GM19468 (cell line): ENCODE results near the gene NCAM1.

Experiments used
- ATAC-seq: cut with Tn5 transposase; IDR thresholded peaks from one replicate; pipeline ENCODE4 v1.9.1; 2021; ENCODE audit warnings: mild to moderate bottlenecking, moderate library complexity, moderate number of reproducible peaks; ENCODE audit not compliant: unreplicated experiment; ENCODE audit errors: extremely low read depth

Gene NCAM1

GRCh38 chr11:113193016-113193415 is 231.8 kb downstream of the NCAM1 start:
- no peak for ATAC-seq

DNA sequence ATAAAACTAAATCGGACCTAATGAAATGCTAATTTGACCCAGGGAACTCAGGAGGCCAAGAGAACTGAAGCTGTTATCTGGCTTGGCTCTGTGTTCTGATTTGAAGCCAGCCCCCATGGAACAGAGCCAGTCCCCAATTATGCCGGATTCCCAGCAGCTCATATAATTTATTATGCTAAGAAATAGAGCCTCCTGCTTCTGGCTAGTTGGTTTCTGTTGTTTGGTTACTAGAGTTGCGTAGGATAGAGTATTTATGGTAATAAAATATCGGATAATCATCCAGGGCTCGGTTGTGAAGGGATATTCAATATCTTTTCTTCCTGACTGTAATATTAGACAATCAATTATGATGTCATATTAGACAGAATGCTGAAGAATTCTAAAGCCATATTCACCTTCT is 232.7 kb downstream of the NCAM1 start:
- ATAC-seq: no peak

DNA sequence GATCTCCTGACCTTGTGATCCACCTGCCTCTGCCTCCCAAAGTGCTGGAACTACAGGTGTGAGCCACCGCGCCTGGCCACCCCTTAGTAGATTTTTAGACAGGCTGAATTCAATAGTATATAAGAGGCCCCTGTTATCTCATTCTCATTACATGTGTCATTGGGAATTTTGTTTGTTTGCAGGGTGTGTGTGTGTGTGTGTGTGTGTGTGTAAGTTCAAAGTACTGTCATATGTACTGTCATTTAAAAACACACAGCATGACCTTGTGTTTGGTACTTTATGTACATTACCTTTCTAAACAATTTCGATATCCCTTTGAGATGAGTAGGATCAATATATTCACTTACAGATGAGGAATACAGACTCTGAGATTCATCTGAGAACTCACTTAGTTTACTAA is 234.5 kb downstream of the NCAM1 start:
- no peak for ATAC-seq

- ATAC-seq: no peak
Measured at GRCh38 chr11:113197446-113197845, 236.2 kb downstream of the NCAM1 start.

GRCh38 chr11:113198972-113199661 is 237.9 kb downstream of the NCAM1 start:
- no peak for ATAC-seq

DNA sequence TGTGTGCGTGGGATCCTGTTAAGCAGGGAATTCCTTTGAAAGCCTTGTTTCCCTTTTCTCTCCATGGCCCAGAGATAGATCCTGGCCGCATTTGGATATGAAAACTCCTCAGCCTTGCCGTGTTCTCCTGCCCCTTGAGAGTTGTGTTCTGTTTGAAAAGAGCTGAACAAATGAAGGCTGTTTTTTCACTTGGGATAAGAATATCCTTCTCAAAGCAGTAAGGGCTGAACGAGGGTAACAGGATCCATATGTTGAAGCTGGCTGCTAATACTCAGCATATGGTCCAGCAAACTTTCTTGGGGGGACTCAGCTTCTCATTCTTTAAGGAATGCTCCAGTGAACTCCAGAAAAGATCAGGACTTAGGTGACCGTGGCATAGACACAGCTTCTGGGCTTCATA is 238.6 kb downstream of the NCAM1 start:
- no peak for ATAC-seq

GRCh38 chr11:113201054-113201818 is 240.0 kb downstream of the NCAM1 start:
- no peak for ATAC-seq

- ATAC-seq: no peak
Measured at GRCh38 chr11:113202431-113202830, 241.2 kb downstream of the NCAM1 start.

- ATAC-seq: no peak
Measured at GRCh38 chr11:113203141-113203753, 242.0 kb downstream of the NCAM1 start.

DNA sequence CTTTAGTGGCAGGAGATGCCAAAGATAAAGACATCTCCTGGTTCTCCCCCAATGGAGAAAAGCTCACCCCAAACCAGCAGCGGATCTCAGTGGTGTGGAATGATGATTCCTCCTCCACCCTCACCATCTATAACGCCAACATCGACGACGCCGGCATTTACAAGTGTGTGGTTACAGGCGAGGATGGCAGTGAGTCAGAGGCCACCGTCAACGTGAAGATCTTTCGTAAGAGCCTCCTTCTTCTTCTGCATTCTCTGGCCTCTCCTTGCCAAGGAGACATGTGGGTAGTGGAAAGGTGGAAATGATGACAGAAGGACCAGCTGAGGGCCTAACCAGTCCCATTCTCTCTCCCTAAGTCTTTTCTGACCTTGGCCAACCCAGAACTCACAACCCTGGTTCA is 243.1 kb downstream of the NCAM1 start:
- no peak for ATAC-seq

GRCh38 chr11:113213549-113213948 is 252.3 kb downstream of the NCAM1 start:
- ATAC-seq: no peak

GRCh38 chr11:113222241-113222640 is 261.0 kb downstream of the NCAM1 start:
- no peak for ATAC-seq

- no peak for ATAC-seq
Measured at GRCh38 chr11:113234888-113235287, 273.7 kb downstream of the NCAM1 start.

- no peak for ATAC-seq
Measured at GRCh38 chr11:113237261-113237660, 276.0 kb downstream of the NCAM1 start.

DNA sequence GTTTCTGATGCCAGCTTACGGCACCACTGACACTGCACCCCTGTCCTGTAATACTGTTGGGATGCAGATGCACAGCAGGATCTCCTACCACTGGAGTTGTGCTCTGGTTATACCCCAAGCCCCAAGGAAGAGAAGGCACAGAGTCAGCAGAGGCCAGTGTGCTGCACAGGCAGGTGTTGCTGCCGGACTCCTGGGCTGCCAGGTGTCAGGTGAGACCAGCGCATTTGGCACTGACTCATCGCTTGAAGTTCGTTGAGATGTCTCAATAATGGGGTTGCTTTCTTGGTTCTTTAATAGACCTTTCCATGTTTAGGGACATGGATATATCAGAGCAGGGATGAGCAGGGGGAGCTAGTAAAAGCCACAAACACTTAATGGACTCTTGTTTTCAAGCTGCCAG is 277.5 kb downstream of the NCAM1 start:
- no peak for ATAC-seq

- ATAC-seq: no peak
Measured at GRCh38 chr11:113240389-113240788, 279.2 kb downstream of the NCAM1 start.

- ATAC-seq: no peak
Measured at GRCh38 chr11:113240790-113241635, 279.8 kb downstream of the NCAM1 start.

DNA sequence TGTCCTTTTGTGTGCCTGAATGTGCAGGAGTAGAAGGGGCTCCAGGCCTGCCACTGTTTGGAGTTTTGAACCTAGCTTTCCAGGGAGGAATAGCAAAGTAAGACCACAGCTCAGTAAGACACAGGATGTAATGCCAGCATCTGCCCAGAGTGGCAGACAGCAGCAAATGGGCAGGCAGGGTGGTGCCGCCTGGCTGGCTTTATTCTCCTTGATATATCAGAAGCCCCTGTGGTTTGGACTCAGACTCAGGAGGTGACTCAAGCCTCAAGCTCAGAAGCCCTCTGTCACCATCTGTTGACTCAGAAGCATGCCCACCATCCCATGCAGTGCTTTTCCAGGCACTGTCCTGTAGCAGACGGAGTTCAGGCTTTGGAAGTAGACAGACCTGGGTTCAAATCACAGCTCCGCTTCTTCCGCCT is 280.4 kb downstream of the NCAM1 start:
- no peak for ATAC-seq

- ATAC-seq: no peak
Measured at GRCh38 chr11:113242060-113242459, 280.8 kb downstream of the NCAM1 start.

- ATAC-seq: no peak
Measured at GRCh38 chr11:113242767-113243397, 281.7 kb downstream of the NCAM1 start.
